Measurements from ENCODE around the gene PPP1R12B. TPM values are rescaled to one million over a fixed set of nuclear protein-coding genes. Genes with fewer than 3 reads are reported as not detected.
A peak's percentile ranks its signal among the peaks of the same experiment; 100 is the strongest.
"Not testable (repeated sequence)": the region's sequence is repeated elsewhere in the genome, so short reads cannot be mapped to it uniquely, and the experiment has no call there.

Gene PPP1R12B
- total RNA-seq, 4 donors from 2014 or later, result 68.1 to 153 (median 116) TPM

DNA sequence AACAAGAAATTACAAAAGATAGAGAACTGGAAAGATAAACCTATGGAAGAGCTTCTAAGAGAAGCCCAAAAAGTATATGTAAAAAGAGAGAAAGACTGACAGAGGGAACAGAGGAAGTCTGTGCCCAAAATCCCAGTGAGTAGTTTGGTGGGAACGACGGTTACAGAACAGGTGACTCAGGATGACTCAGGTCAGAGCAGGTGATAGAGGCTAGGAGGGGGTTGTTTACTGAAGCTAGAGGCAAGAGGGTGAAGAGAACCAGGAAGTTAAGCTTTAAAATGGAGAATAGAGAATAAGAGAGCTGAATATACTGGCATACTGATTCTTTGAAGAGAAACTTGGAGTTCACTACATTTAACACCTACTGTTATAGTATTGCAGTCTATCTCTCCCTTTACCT, 134.9 kb downstream of the PPP1R12B start:
- H3K4me3 ChIP-seq; H3K9me3 ChIP-seq; H3K4me1 ChIP-seq; H3K27me3 ChIP-seq; H3K27ac ChIP-seq; DNase-seq (ENCODE audit: low spot score in 2 of 2): not testable (repeated sequence)
- WGBS, 2 donors, result 73 to 88% methylated on average over 2 of the region's 2 CpGs
- peaks cover 0 to 13% (median 0%) of the 10 kb centered on the region in 3 donors for H3K36me3 ChIP-seq

DNA sequence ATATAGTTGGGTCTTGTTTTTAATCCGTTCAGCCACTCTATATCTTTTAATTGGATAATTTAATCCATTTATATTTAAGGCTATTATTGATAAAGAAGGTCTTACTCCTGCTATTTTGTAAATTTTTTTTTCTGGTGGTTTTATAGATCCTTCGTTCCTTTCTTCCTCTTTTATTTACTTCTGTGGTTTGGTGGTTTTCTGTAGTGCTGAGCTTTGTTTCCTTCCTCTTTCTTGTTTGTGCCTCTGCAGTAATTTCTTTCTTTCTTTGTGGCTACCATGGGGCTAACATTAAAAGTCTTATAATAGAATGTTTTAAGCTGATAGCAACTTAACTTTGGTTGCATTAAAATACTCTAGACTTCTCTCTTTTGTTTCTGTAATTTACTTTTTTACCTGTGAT, 135.5 kb downstream of the PPP1R12B start:
- H3K4me3 ChIP-seq, result not testable (repeated sequence)

GRCh38 chr1:202484820-202485219, 136.3 kb downstream of the PPP1R12B start:
- not testable (repeated sequence) for H3K9me3 ChIP-seq; H3K27me3 ChIP-seq; H3K4me1 ChIP-seq; DNase-seq (ENCODE audit: low spot score in 2 of 2); H3K4me3 ChIP-seq; H3K27ac ChIP-seq
- H3K36me3 ChIP-seq, result peaks cover 0 to 23% (median 0%) of the 10 kb centered on the region in 3 donors
- WGBS, 2 donors, result 100% methylated on average over 2 to 3 of the region's 3 CpGs

More for the DNA sequence above, 135.5 kb downstream of the PPP1R12B start:
- DNase-seq (ENCODE audit: low spot score in 2 of 2); H3K27me3 ChIP-seq; H3K9me3 ChIP-seq; H3K4me1 ChIP-seq; H3K27ac ChIP-seq: not testable (repeated sequence)
- peaks cover 0 to 20% (median 0%) of the 10 kb centered on the region in 3 donors for H3K36me3 ChIP-seq
- 82 to 86% methylated on average over 2 of the region's 2 CpGs for WGBS, 2 donors

DNA sequence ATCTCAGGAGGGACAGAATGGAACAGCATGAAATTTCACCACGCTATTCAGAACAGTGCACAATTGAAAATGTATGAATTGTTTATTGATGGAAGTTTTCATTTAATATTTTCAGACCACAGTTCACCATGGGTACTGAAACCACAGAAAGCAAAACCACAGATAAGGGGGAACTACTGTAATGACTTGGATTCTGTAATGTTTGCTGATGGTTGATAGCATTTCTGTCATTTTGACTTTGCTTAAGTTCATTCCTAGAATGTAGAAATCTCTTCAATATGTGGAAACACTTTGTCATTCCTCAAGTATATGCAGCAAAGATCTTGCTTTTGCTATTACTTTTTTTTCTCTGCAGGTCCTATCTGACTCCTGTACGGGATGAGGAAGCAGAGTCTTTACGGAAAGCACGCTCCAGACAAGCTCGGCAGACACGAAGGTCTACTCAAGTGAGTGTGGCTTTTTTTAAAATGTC, 139.7 kb downstream of the PPP1R12B start:
- not testable (repeated sequence) for DNase-seq (ENCODE audit: low spot score in 2 of 2); H3K27ac ChIP-seq; H3K4me3 ChIP-seq; H3K4me1 ChIP-seq; H3K27me3 ChIP-seq; H3K9me3 ChIP-seq
- peaks cover 0 to 30% (median 0%) of the 10 kb centered on the region in 3 donors for H3K36me3 ChIP-seq
- WGBS, 2 donors, result 83 to 86% methylated on average over 6 of the region's 6 CpGs

- not testable (repeated sequence) for DNase-seq (ENCODE audit: low spot score in 2 of 2); H3K27me3 ChIP-seq; H3K9me3 ChIP-seq; H3K4me1 ChIP-seq; H3K4me3 ChIP-seq; H3K27ac ChIP-seq
- H3K36me3 ChIP-seq, result peaks cover 0 to 33% (median 0%) of the 10 kb centered on the region in 3 donors
Observed at GRCh38 chr1:202489101-202489500, 140.6 kb downstream of the PPP1R12B start.

DNA sequence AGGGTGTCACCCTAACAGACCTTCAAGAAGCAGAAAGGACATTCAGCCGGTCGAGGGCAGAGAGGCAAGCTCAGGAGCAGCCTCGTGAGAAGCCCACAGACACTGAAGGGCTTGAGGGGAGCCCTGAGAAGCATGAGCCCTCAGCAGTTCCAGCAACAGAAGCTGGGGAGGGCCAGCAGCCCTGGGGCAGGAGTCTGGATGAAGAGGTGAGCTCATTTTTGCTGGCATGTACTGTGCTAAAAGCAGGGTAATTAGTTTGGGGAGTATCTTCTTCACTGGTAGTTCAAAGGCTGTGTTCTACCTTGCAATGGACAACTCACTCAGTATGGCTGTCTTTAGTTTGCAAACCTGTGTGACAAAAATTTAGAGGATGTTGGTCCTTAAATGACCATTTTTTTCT, 144.6 kb downstream of the PPP1R12B start:
- H3K36me3 ChIP-seq, result peaks cover 0 to 40% (median 0%) of the 10 kb centered on the region in 3 donors
- DNase-seq (ENCODE audit: low spot score in 2 of 2); H3K4me1 ChIP-seq; H3K4me3 ChIP-seq; H3K27me3 ChIP-seq; H3K27ac ChIP-seq; H3K9me3 ChIP-seq: not testable (repeated sequence)
- WGBS, 2 donors, result 84 to 90% methylated on average over 3 of the region's 3 CpGs

- 95 to 97% methylated on average over 1 of the region's 1 CpG for WGBS, 2 donors
- DNase-seq (ENCODE audit: low spot score in 2 of 2), result no peak
- Histone ChIP-seq H3K27me3 (peaks cover 0 to 2% of the 10 kb centered on the region in 2 donors), H3K4me1 (no peaks in the 10 kb centered on the region), H3K9me3 (no peaks in the 10 kb centered on the region), H3K4me3 (no peak overlapping the region), H3K27ac (no peak overlapping the region), H3K36me3 (peaks cover 0 to 18% (median 0%) of the 10 kb centered on the region in 3 donors)
- TF ChIP-seq, protein P1, sequence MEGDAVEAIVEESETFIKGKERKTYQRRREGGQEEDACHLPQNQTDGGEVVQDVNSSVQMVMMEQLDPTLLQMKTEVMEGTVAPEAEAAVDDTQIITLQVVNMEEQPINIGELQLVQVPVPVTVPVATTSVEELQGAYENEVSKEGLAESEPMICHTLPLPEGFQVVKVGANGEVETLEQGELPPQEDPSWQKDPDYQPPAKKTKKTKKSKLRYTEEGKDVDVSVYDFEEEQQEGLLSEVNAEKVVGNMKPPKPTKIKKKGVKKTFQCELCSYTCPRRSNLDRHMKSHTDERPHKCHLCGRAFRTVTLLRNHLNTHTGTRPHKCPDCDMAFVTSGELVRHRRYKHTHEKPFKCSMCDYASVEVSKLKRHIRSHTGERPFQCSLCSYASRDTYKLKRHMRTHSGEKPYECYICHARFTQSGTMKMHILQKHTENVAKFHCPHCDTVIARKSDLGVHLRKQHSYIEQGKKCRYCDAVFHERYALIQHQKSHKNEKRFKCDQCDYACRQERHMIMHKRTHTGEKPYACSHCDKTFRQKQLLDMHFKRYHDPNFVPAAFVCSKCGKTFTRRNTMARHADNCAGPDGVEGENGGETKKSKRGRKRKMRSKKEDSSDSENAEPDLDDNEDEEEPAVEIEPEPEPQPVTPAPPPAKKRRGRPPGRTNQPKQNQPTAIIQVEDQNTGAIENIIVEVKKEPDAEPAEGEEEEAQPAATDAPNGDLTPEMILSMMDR (IDR thresholded peaks at IDR 0.05), result no peak
- TF ChIP-seq POLR2A (IDR thresholded peaks at IDR 0.05) (no peak), EP300 (IDR thresholded peaks at IDR 0.05) (no peak)
Observed at GRCh38 chr1:202498542-202498941, 150.0 kb downstream of the PPP1R12B start.

DNA sequence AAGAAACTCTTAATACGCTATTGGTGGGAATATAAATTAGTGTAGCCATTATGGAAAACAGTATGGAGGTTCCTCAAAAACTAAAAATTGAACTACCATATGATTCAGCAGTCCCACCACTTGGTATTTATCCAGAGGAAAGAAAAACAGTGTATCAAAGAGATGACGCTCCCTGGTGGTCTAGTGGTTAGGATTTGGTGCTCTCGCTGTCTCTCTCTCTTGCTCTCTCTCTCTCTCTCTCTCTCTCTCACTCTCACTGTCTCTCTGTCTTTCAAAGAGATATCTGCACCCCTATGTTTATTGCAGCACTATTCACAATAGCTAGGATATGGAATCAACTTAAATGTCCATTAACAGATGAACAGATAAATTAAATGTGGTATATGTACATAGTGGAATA, 151.5 kb downstream of the PPP1R12B start:
- not testable (repeated sequence) for H3K9me3 ChIP-seq
- 83 to 89% methylated on average over 3 of the region's 3 CpGs for WGBS, 2 donors

GRCh38 chr1:202501281-202501680, 152.8 kb downstream of the PPP1R12B start:
- Histone ChIP-seq H3K9me3 (no peaks in the 10 kb centered on the region), H3K27ac (no peak overlapping the region), H3K4me1 (peaks cover 0 to 6% (median 0%) of the 10 kb centered on the region in 4 donors), H3K36me3 (peaks cover 0 to 11% (median 0%) of the 10 kb centered on the region in 3 donors), H3K4me3 (no peak overlapping the region), H3K27me3 (peaks cover 0 to 2% of the 10 kb centered on the region in 2 donors)
- peak in 1 of 2 donors; percentile 17 for DNase-seq (ENCODE audit: low spot score in 2 of 2)
- TF ChIP-seq, protein P1 (IDR thresholded peaks at IDR 0.05), result peak; percentile 31 to 81 (median 49)
- TF ChIP-seq EP300 (IDR thresholded peaks at IDR 0.05) (no peak), POLR2A (IDR thresholded peaks at IDR 0.05) (no peak)
- WGBS, 2 donors, result 38 to 42% methylated on average over 2 of the region's 2 CpGs

More for the DNA sequence above, 151.5 kb downstream of the PPP1R12B start:
- not testable (repeated sequence) for H3K4me1 ChIP-seq; H3K27me3 ChIP-seq; DNase-seq (ENCODE audit: low spot score in 2 of 2); H3K4me3 ChIP-seq; H3K27ac ChIP-seq
- H3K36me3 ChIP-seq, result peaks cover 0 to 23% (median 0%) of the 10 kb centered on the region in 3 donors
